Activated CD4-positive, alpha-beta T cell treated with anti-CD3 and anti-CD28 coated beads for 24 hours (primary cell): ENCODE results near the gene RPRD1B.
A peak's percentile ranks its signal among the peaks of the same experiment; 100 is the strongest.
"Not testable (repeated sequence)": the region's sequence is repeated elsewhere in the genome, so short reads cannot be mapped to it uniquely, and the experiment has no call there.

Source experiments
- DNase-seq, 2 donors: peaks; one replicate each; pipeline ENCODE4 v3.0.0-alpha.2; 2020; ENCODE audit warnings: low read depth in 2 of 2

The RPRD1B gene

GRCh38 chr20:38001173-38001875 is 32.2 kb upstream of the RPRD1B start:
- DNase-seq: no peak

- no peak for DNase-seq
Measured at GRCh38 chr20:38001981-38002380, 31.6 kb upstream of the RPRD1B start.

GRCh38 chr20:38002422-38002821 is 31.1 kb upstream of the RPRD1B start:
- no peak for DNase-seq

- no peak for DNase-seq
Measured at GRCh38 chr20:38004416-38004815, 29.1 kb upstream of the RPRD1B start.

GRCh38 chr20:38005903-38006302 is 27.6 kb upstream of the RPRD1B start:
- no peak for DNase-seq

GRCh38 chr20:38007526-38007925 is 26.0 kb upstream of the RPRD1B start:
- no peak for DNase-seq

GRCh38 chr20:38008233-38008944 is 25.2 kb upstream of the RPRD1B start:
- DNase-seq: no peak

GRCh38 chr20:38009416-38009815 is 24.1 kb upstream of the RPRD1B start:
- not testable (repeated sequence) for DNase-seq

GRCh38 chr20:38011696-38012095 is 21.9 kb upstream of the RPRD1B start:
- DNase-seq: no peak

- no peak for DNase-seq
Measured at GRCh38 chr20:38012332-38012731, 21.2 kb upstream of the RPRD1B start.

- DNase-seq: no peak
Measured at GRCh38 chr20:38013887-38014286, 19.7 kb upstream of the RPRD1B start.

- DNase-seq: no peak
Measured at GRCh38 chr20:38017959-38018358, 15.6 kb upstream of the RPRD1B start.

- no peak for DNase-seq
Measured at GRCh38 chr20:38018385-38018784, 15.2 kb upstream of the RPRD1B start.

GRCh38 chr20:38021087-38021772 is 12.3 kb upstream of the RPRD1B start:
- DNase-seq: no peak

- DNase-seq: no peak
Measured at GRCh38 chr20:38023181-38024001, 10.2 kb upstream of the RPRD1B start.

GRCh38 chr20:38024496-38024895 is 9.1 kb upstream of the RPRD1B start:
- DNase-seq: no peak

- DNase-seq: no peak
Measured at GRCh38 chr20:38029453-38029852, 4.1 kb upstream of the RPRD1B start.

- DNase-seq: no peak
Measured at GRCh38 chr20:38031957-38032356, 1.6 kb upstream of the RPRD1B start.

GRCh38 chr20:38032585-38033329 is 789 bp upstream of the RPRD1B start:
- DNase-seq: peak in 1 of 2 donors; percentile 44

GRCh38 chr20:38034108-38034649 is 633 bp downstream of the RPRD1B start:
- no peak for DNase-seq

- no peak for DNase-seq
Measured at GRCh38 chr20:38034961-38035360, 1.4 kb downstream of the RPRD1B start.
